Measurements from ENCODE around the gene BIRC7. TPM values are rescaled to one million over a fixed set of nuclear protein-coding genes. Genes with fewer than 3 reads are reported as not detected.

Gene BIRC7, protein sequence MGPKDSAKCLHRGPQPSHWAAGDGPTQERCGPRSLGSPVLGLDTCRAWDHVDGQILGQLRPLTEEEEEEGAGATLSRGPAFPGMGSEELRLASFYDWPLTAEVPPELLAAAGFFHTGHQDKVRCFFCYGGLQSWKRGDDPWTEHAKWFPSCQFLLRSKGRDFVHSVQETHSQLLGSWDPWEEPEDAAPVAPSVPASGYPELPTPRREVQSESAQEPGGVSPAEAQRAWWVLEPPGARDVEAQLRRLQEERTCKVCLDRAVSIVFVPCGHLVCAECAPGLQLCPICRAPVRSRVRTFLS
- total RNA-seq, result not detected in 2 replicates

DNA sequence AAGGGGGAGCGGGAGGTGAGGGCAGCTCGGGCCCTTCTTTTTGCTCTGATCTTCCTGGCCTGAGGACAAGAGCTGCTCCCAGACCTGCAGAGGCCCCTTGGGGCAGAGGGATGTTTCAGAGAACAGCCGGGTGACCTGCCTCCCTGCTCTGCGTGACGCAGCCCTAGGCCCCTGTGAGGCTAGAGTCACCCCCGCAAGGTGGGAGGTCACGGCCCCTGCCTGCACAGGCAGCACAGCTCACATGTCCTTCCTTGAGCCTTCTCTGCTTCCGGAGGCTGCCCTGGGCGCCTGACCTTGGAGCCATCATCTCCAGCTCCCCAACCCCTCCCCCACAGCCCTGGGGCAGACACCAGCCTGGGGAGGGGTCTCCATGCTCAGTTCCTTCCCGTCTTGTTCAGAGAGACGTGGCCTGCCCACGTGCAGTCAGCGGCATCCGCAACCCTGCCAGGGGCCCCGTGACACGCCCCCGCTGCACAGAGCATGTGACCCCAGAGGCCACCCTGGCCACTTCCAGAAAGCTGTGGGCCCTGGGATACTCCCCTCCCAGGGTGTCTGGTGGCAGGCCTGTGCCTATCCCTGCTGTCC, at the start of gene BIRC7:
Gene BIRC7, plus strand, starts transcription at position 507 of the 585 bp plus-strand sequence. CDS start 192 bp downstream, outside the sequence.

DNA sequence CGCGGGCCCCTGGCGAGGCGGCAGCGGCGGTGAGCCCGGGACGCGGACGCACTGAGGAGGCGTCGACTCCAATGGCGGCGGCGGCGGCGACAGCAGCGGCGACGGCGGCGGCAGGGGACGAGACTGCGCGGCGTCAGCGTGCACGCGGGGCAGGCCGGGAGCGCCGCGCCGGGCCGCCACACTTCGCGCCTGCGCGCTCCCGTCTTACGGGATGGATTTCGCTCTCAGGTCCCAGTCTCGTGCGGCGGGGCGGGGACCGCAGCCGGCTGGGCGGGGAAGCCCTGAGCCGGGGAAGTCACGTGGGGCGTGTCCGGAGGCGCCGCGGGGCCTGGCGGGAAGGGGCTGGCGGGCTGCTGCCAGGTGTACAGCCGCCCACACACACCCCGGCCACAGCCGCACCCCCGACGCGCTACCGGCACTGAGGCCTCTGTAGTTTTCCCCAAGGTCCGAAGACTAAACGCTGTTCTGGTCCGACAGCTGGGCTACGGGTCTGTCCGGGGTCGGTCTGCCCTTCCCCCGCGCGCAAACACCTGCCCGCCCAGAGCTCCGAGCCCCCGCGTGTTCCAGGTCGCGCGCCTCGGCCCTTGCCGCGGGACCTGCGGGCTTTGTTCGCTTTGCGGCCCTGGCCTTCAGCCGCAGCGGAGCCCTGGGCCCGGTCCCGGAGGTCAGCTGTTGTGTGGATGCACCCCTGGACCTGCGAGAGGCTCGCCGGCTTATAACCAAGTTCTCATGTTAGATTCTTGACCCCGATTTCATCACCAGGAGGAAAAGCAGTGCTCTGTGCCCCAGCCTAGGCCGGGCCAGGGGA, 19.5 kb upstream of the BIRC7 start, which contains the start of gene YTHDF1:
Gene YTHDF1, minus strand, starts transcription at position 91 of the 808 bp plus-strand sequence. CDS start 239 bp downstream, outside the sequence.

DNA sequence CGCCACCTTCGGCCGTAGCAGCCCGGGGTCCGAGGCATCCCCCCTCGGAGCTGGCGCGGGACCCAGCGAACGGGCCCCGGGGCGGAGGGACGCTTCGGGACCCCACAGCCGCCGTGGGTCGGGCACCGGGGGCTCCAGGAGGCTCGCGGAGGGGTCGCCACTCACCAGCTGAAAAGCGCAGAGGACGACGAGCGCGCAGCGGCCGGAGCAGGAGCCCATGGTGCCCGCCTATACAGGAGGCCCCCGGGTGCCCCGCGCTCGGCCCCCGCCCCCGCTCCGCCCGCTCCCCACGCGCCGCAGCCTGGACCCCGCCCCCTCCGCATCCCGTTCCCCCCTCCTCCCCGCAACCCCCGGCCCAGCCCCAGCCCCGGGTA, 18.5 kb downstream of the BIRC7 start, which contains the start of gene NKAIN4:
Gene NKAIN4, minus strand, starts transcription at position 232 of the 374 bp plus-strand sequence. Its CDS starts 13 bp downstream, at position 219.

DNA sequence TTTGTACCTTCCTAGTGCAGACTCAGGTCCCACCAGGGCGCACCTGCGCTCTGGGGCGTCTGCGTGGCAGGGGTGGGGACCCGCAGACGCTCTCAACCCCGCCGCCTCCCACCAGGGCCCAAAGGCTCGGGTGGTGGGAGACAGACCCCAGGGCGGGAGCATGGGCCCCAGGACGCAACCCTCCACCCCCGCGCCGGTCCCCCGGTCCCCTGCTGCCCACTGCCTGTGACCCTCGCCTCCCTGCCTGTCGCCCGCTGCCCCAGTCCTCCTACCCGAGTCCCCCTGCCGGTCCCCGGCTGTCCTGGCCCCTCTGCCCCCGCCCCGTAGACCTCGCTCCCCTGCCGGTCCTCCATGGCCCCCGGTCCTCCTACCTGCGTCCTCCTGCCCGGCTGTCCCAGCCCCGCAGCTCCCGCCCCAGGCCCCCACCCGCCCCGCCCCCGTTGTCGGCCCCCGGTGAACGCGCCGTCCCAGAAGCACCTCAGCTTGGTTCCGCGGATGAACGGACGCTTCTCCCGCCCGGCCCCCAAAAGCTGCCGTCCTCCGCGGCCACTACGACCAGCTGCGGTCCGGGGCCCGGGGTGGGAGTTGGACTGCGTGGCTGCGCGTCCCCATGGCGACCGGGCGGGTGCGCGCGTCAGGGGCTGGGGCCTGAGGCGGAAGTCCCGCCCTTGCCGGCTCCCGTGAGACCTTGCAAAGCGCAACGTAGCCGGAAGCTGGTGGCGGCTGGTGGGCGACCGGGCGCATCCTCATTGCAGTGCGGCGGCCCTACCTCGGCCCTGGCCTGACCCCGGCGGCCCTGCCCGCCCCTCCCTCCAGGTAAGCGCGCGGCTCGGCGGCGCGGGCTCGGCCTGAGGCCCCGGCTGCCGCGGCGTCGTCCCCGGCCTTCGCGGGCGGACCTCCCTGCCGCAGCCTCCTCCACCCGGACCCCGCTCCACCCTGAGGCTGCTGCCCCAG, 36.7 kb downstream of the BIRC7 start, which contains the start of gene ARFGAP1:
Gene ARFGAP1, plus strand, starts transcription at position 709 of the 954 bp plus-strand sequence. CDS start 2,768 bp downstream, outside the sequence.

Other genes with a start within 250 kb of the BIRC7 start
- not detected in 2 replicates for gene BHLHE23, start 228.9 kb upstream of the BIRC7 start, total RNA-seq
- gene YTHDF1, start 19.8 kb upstream of the BIRC7 start, total RNA-seq, result 19.6 and 25.6 TPM in 2 replicates
- not detected in 2 replicates for gene NKAIN4, start 18.6 kb downstream of the BIRC7 start, total RNA-seq
- gene ARFGAP1, start 36.9 kb downstream of the BIRC7 start, total RNA-seq, result 52.2 and 56.7 TPM in 2 replicates
- gene COL20A1, start 57.3 kb downstream of the BIRC7 start, total RNA-seq, result not detected in 2 replicates
- not detected in 2 replicates for gene CHRNA4, start 125.4 kb downstream of the BIRC7 start, total RNA-seq
- gene KCNQ2, start 236.8 kb downstream of the BIRC7 start, total RNA-seq, result not detected in 2 replicates

Measured in endothelial cell of coronary artery (primary cell).